8988T (cell line): ENCODE measurements around the gene CCDC77.

ENCODE experiments used
- DNase-seq: peaks from one replicate; pipeline ENCODE4 v3.0.0; 2011

The CCDC77 gene

DNA sequence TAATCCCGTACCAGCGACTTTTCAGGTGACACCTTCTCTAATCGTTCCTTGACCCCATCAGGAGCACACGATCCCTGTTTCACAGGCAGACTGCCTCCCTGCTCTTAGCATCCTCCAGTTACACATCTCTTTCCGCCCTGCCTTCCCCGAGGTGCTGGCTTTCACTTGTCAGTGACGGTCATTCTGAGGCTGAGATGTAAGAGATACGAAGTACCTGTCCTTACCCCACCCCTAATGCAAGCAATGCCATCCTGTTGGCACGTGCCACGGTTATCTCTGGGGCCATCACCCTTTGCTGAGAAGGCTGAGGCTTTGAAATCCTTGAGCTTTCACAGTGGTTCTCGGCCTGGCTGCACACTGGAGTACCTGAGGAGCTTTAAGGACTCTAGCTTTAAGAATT lies 82.7 kb downstream of the CCDC77 start:
- DNase-seq: no peak

DNA sequence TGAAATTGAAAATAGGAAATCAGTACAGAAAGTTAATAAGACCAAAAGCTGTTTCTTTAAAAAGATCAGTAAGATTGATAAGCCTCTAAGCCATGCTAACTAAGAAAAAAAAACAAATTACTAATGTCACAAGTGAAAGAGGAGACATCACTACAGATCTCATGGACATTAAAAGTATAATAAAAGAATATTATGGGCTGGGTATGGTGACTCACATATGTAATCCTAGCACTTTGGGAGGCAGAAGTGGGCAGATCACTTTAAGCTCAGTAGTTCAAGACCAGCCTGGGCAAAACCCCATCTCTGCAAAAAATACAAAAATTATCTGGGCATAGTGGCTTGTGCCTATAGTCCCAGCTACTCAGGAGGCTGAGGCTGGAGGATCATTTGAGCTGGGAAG lies 88.8 kb downstream of the CCDC77 start:
- DNase-seq: no peak
